Esophagus squamous epithelium (tissue), 4 donors: ENCODE data around the gene TIGD3.

Experiments
- CTCF ChIP-seq, 6 experiments: fragments of 450-650 bp in 4 of 6; fragments of 200-600 bp in 2 of 6; sonication (generic) in 2 of 6; IDR thresholded peaks; one replicate each; pipeline ENCODE4 v1.5.1; 2016 to 2019; ENCODE audit warnings: antibody characterized with exemption in 6 of 6, mild to moderate bottlenecking in 4 of 6, moderate library complexity in 4 of 6
- POLR2A ChIP-seq, 4 donors: fragments of 450-650 bp; IDR thresholded peaks; one replicate each; pipeline ENCODE4 v1.6.1; 2017; ENCODE audit warnings: antibody characterized with exemption in 4 of 4, mild to moderate bottlenecking in 4 of 4, moderate library complexity in 3 of 4

GRCh38 chr11:65398362-65398910 lies 43.9 kb downstream of the TIGD3 start:
- TF ChIP-seq CTCF (IDR thresholded peaks at IDR 0.05), result no peak
- no peak for TF ChIP-seq POLR2A (IDR thresholded peaks at IDR 0.05)
